ENCODE measurements around the gene LYPD6.

The LYPD6 gene

GRCh38 chr2:149385350-149385749 lies 55.0 kb downstream of the LYPD6 start:
- no peak for TF ChIP-seq EZH2 (optimal IDR thresholded peaks at IDR 0.05; ENCODE audit: low read depth, low read length)
- no peaks in the 10 kb centered on the region for H3K36me3 ChIP-seq (replicated peaks; ENCODE audit: insufficient read depth, low read length)

GRCh38 chr2:149387411-149387810 lies 57.0 kb downstream of the LYPD6 start:
- Histone ChIP-seq H3F3A (ENCODE audit: insufficient read depth, low read length) (no peaks in the 10 kb centered on the region), H3K27me3 (replicated peaks; ENCODE audit: insufficient read depth, low read length) (no peaks in the 10 kb centered on the region), H3K27ac (ENCODE audit: low read length) (no peak overlapping the region), H3K4me3 (ENCODE audit: low read length) (no peak overlapping the region), H4K20me1 (ENCODE audit: insufficient read depth, low read length) (no peaks in the 10 kb centered on the region), H3K4me1 (ENCODE audit: low read length) (no peaks in the 10 kb centered on the region), H3K79me2 (ENCODE audit: low read length) (no peaks in the 10 kb centered on the region), H3K9ac (ENCODE audit: low read length) (no peak overlapping the region), H3K9me2 (replicated peaks; ENCODE audit: insufficient read depth, low read length) (no peaks in the 10 kb centered on the region), H3K36me3 (replicated peaks; ENCODE audit: insufficient read depth, low read length) (no peaks in the 10 kb centered on the region), H3K9me3 (replicated peaks; ENCODE audit: insufficient read depth, low read length) (no peaks in the 10 kb centered on the region), H3K4me2 (ENCODE audit: low read depth, low read length) (no peak overlapping the region), H2AFZ (ENCODE audit: low read length) (no peak overlapping the region)
- TF ChIP-seq EZH2 (optimal IDR thresholded peaks at IDR 0.05; ENCODE audit: low read depth, low read length), result no peak
- DNase-seq, result no peak

More at GRCh38 chr2:149385350-149385749, 55.0 kb downstream of the LYPD6 start:
- H3K27ac ChIP-seq (ENCODE audit: low read length), result no peak overlapping the region
- no peaks in the 10 kb centered on the region for H4K20me1 ChIP-seq (ENCODE audit: insufficient read depth, low read length)
- H2AFZ ChIP-seq (ENCODE audit: low read length), result no peak overlapping the region
- DNase-seq, result no peak
- H3K79me2 ChIP-seq (ENCODE audit: low read length), result no peaks in the 10 kb centered on the region
- no peak overlapping the region for H3K9ac ChIP-seq (ENCODE audit: low read length)
- H3K4me1 ChIP-seq (ENCODE audit: low read length), result no peaks in the 10 kb centered on the region
- H3K4me2 ChIP-seq (ENCODE audit: low read depth, low read length), result no peak overlapping the region
- no peaks in the 10 kb centered on the region for H3K9me2 ChIP-seq (replicated peaks; ENCODE audit: insufficient read depth, low read length)
- H3F3A ChIP-seq (ENCODE audit: insufficient read depth, low read length), result no peaks in the 10 kb centered on the region
- no peaks in the 10 kb centered on the region for H3K27me3 ChIP-seq (replicated peaks; ENCODE audit: insufficient read depth, low read length)
- H3K9me3 ChIP-seq (replicated peaks; ENCODE audit: insufficient read depth, low read length), result no peaks in the 10 kb centered on the region
- H3K4me3 ChIP-seq (ENCODE audit: low read length), result no peak overlapping the region

DNA sequence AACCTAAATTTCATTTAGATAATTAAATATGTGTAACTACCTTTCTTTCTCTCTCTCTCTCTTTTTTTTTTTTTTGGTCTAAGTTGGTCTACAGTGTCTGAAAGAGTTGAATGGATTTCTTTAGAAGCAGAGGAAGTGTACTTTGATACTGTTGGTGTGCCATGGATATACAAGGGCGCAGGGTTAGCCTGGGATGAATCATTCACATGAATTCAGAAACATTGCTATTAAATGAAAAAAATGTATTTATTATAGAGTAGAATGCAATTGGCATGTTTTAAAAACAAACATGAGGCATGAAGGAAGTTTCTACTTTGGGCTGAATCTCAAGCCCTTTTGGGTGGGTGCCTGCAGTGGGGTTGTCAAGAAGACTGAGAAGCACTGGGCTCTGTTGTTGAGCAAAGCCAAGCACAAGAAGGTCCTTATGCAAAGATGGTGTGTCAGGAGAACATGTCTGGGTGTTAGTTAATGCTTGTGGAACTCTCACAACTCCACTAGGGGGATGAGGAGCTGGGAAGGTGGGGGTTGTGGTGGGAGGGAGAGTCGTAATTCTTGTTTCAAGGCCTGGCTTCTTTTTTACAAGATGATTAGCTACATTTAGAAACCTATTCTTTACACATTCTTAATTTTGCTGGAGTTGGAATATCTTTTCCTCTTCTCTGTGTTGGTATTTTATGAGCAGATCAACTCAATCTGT lies 57.9 kb downstream of the LYPD6 start:
- H4K20me1 ChIP-seq (ENCODE audit: insufficient read depth, low read length), result no peaks in the 10 kb centered on the region
- DNase-seq, result no peak
- no peaks in the 10 kb centered on the region for H3F3A ChIP-seq (ENCODE audit: insufficient read depth, low read length)
- no peaks in the 10 kb centered on the region for H3K9me2 ChIP-seq (replicated peaks; ENCODE audit: insufficient read depth, low read length)
- H3K9me3 ChIP-seq (replicated peaks; ENCODE audit: insufficient read depth, low read length), result no peaks in the 10 kb centered on the region
- H3K79me2 ChIP-seq (ENCODE audit: low read length), result no peaks in the 10 kb centered on the region
- H3K27me3 ChIP-seq (replicated peaks; ENCODE audit: insufficient read depth, low read length), result no peaks in the 10 kb centered on the region
- H3K9ac ChIP-seq (ENCODE audit: low read length), result no peak overlapping the region
- no peak overlapping the region for H2AFZ ChIP-seq (ENCODE audit: low read length)
- TF ChIP-seq, protein P1, sequence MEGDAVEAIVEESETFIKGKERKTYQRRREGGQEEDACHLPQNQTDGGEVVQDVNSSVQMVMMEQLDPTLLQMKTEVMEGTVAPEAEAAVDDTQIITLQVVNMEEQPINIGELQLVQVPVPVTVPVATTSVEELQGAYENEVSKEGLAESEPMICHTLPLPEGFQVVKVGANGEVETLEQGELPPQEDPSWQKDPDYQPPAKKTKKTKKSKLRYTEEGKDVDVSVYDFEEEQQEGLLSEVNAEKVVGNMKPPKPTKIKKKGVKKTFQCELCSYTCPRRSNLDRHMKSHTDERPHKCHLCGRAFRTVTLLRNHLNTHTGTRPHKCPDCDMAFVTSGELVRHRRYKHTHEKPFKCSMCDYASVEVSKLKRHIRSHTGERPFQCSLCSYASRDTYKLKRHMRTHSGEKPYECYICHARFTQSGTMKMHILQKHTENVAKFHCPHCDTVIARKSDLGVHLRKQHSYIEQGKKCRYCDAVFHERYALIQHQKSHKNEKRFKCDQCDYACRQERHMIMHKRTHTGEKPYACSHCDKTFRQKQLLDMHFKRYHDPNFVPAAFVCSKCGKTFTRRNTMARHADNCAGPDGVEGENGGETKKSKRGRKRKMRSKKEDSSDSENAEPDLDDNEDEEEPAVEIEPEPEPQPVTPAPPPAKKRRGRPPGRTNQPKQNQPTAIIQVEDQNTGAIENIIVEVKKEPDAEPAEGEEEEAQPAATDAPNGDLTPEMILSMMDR (IDR thresholded peaks at IDR 0.05; ENCODE audit: low read length), result no peak
- no peaks in the 10 kb centered on the region for H3K4me1 ChIP-seq (ENCODE audit: low read length)
- H3K36me3 ChIP-seq (replicated peaks; ENCODE audit: insufficient read depth, low read length), result no peaks in the 10 kb centered on the region
- no peak overlapping the region for H3K4me3 ChIP-seq (ENCODE audit: low read length)
- H3K27ac ChIP-seq (ENCODE audit: low read length), result no peak overlapping the region
- H3K4me2 ChIP-seq (ENCODE audit: low read depth, low read length), result no peak overlapping the region

DNA sequence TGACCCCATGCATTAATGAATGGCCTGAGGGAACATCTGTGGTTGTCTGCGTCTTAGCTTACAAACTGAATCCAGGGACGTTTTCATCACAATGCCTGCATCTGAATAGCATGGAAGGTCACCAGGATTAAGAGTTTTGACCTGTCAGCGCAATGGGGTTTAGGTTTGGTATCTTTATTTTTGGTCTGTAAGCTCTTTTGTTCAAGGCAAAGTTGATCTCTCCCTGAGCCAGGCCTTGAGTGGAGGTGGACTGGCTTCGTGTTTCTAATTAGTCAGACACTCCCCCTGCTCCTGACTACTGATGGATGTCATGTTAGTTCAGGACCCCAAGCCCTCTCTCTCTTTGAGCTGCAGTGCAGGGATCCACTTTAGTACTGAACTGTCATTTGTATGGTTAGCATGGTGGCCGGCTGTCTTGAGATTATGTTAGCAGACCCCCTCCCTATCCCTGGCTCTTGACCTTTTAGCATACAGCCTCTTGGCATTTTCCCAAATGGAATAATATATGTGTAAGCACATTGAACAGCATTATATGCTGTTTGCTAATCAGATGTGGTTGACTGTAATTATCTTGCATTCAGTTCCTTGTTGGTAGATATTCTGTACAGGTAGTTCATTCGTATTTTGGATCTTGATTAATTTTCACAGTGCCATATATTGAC lies 59.2 kb downstream of the LYPD6 start:
- H3K4me3 ChIP-seq (ENCODE audit: low read length), result no peak overlapping the region
- H2AFZ ChIP-seq (ENCODE audit: low read length), result no peak overlapping the region
- no peaks in the 10 kb centered on the region for H3K4me1 ChIP-seq (ENCODE audit: low read length)
- H3K9ac ChIP-seq (ENCODE audit: low read length), result no peak overlapping the region
- H3F3A ChIP-seq (ENCODE audit: insufficient read depth, low read length), result no peaks in the 10 kb centered on the region
- no peaks in the 10 kb centered on the region for H3K9me2 ChIP-seq (replicated peaks; ENCODE audit: insufficient read depth, low read length)
- no peak for DNase-seq
- H3K36me3 ChIP-seq (replicated peaks; ENCODE audit: insufficient read depth, low read length), result no peaks in the 10 kb centered on the region
- TF ChIP-seq EZH2 (optimal IDR thresholded peaks at IDR 0.05; ENCODE audit: low read depth, low read length) (no peak), EZH2phosphoT487 (IDR thresholded peaks at IDR 0.05; ENCODE audit: low read length) (no peak)
- TF ChIP-seq, protein P1 (IDR thresholded peaks at IDR 0.05; ENCODE audit: low read length), result no peak
- H3K4me2 ChIP-seq (ENCODE audit: low read depth, low read length), result no peak overlapping the region
- no peaks in the 10 kb centered on the region for H3K27me3 ChIP-seq (replicated peaks; ENCODE audit: insufficient read depth, low read length)
- H4K20me1 ChIP-seq (ENCODE audit: insufficient read depth, low read length), result no peaks in the 10 kb centered on the region
- no peaks in the 10 kb centered on the region for H3K79me2 ChIP-seq (ENCODE audit: low read length)
- no peaks in the 10 kb centered on the region for H3K9me3 ChIP-seq (replicated peaks; ENCODE audit: insufficient read depth, low read length)
- H3K27ac ChIP-seq (ENCODE audit: low read length), result no peak overlapping the region

All from MM.1S (cell line).